ENCODE measurements around the gene DRGX. TPM values are rescaled to one million over a fixed set of nuclear protein-coding genes. Genes with fewer than 3 reads are reported as not detected.

The DRGX gene
- total and polyA plus RNA-seq, 9 donors: not detected

GRCh38 chr10:49364051-49364450, 31.8 kb downstream of the DRGX start:
- intact Hi-C loops (cut with DNase I): no loop called here
- H3K36me3 ChIP-seq: no peaks in the 10 kb centered on the region

GRCh38 chr10:49363309-49364031, 32.4 kb downstream of the DRGX start:
- WGBS, 3 donors: 81 to 84% (median 83%) methylated on average over 8 of the region's 8 CpGs
- Histone ChIP-seq H3K4me1 (ENCODE audit: insufficient read depth) (no peaks in the 10 kb centered on the region), H3K27ac (no peak overlapping the region), H3K36me3 (no peaks in the 10 kb centered on the region), H3K9me3 (no peaks in the 10 kb centered on the region), H3K4me3 (no peak overlapping the region), H3K27me3 (no peaks in the 10 kb centered on the region)
- no peak for TF ChIP-seq CTCF (IDR thresholded peaks at IDR 0.05)
- TF ChIP-seq POLR2A (IDR thresholded peaks at IDR 0.05): no peak
- no peak for TF ChIP-seq EP300 (IDR thresholded peaks at IDR 0.05)
- intact Hi-C loops (cut with DNase I): no loop called here
- DNase-seq: no peak

More at GRCh38 chr10:49364051-49364450, 31.8 kb downstream of the DRGX start:
- Histone ChIP-seq H3K4me1 (ENCODE audit: insufficient read depth) (no peaks in the 10 kb centered on the region), H3K27ac (no peak overlapping the region), H3K9me3 (no peaks in the 10 kb centered on the region), H3K4me3 (no peak overlapping the region), H3K27me3 (no peaks in the 10 kb centered on the region)
- 71 to 82% (median 73%) methylated on average over 5 of the region's 5 CpGs for WGBS, 3 donors
- no peak for DNase-seq
- TF ChIP-seq EP300 (IDR thresholded peaks at IDR 0.05) (no peak), CTCF (IDR thresholded peaks at IDR 0.05) (no peak), POLR2A (IDR thresholded peaks at IDR 0.05) (no peak)

GRCh38 chr10:49362596-49363260, 33.2 kb downstream of the DRGX start:
- no peak for DNase-seq
- Histone ChIP-seq H3K27ac (no peak overlapping the region), H3K27me3 (no peaks in the 10 kb centered on the region), H3K9me3 (no peaks in the 10 kb centered on the region), H3K4me3 (no peak overlapping the region), H3K4me1 (ENCODE audit: insufficient read depth) (no peaks in the 10 kb centered on the region), H3K36me3 (no peaks in the 10 kb centered on the region)
- 78 to 85% (median 84%) methylated on average over 10 of the region's 10 CpGs for WGBS, 3 donors
- intact Hi-C loops (cut with DNase I): no loop called here
- TF ChIP-seq EP300 (IDR thresholded peaks at IDR 0.05) (no peak), POLR2A (IDR thresholded peaks at IDR 0.05) (no peak)

GRCh38 chr10:49361735-49362568, 33.9 kb downstream of the DRGX start:
- no peak for DNase-seq
- H3K4me3 ChIP-seq: no peak overlapping the region
- no peak for TF ChIP-seq CTCF (IDR thresholded peaks at IDR 0.05)
- no peak for TF ChIP-seq POLR2A (IDR thresholded peaks at IDR 0.05)
- no peak for TF ChIP-seq EP300 (IDR thresholded peaks at IDR 0.05)
- H3K4me1 ChIP-seq (ENCODE audit: insufficient read depth): no peaks in the 10 kb centered on the region
- no peak overlapping the region for H3K27ac ChIP-seq
- H3K9me3 ChIP-seq: no peaks in the 10 kb centered on the region
- WGBS, 3 donors: 68 to 74% (median 71%) methylated on average over 11 of the region's 11 CpGs
- no peaks in the 10 kb centered on the region for H3K36me3 ChIP-seq
- no peaks in the 10 kb centered on the region for H3K27me3 ChIP-seq
- intact Hi-C loops (cut with DNase I): no loop called here
